Heart right ventricle (tissue), 16 donors: ENCODE data around the gene GOLIM4. TPM values are rescaled to one million over a fixed set of nuclear protein-coding genes. Genes with fewer than 3 reads are reported as not detected.

Experiments
- ATAC-seq, 8 donors: fragments of 200-7000 bp; cut with Tn5 transposase; one replicate each; pipeline ENCODE4 v1.9.1; 2020; ENCODE audit warnings: mild to moderate bottlenecking in 8 of 8, moderate library complexity in 8 of 8, moderate number of reproducible peaks in 1 of 8
- DNase-seq, 2 donors: peaks; one replicate each; pipeline ENCODE4 v3.0.0-alpha.2; 2020
- H3K27ac ChIP-seq, 10 donors: fragments of 200-600 bp; sonication (generic) in 2 of 10; one replicate each; pipeline versions ENCODE4 v1.5.0 to v1.8.0; 2020 to 2022; ENCODE audit warnings: mild to moderate bottlenecking in 3 of 10
- H3K27me3 ChIP-seq, 7 donors: fragments of 200-600 bp; one replicate each; pipeline ENCODE4 v1.8.0; 2021 to 2022; ENCODE audit warnings: mild to moderate bottlenecking in 2 of 7
- H3K36me3 ChIP-seq, 9 donors: fragments of 200-600 bp; sonication (generic) in 1 of 9; one replicate each; pipeline versions ENCODE4 v1.5.0 to v1.8.0; 2020 to 2022; ENCODE audit warnings: mild to moderate bottlenecking in 2 of 9
- H3K4me1 ChIP-seq, 9 donors: fragments of 200-600 bp; sonication (generic) in 1 of 9; one replicate each; pipeline versions ENCODE4 v1.5.0 to v1.8.0; 2020 to 2022; ENCODE audit warnings: mild to moderate bottlenecking in 4 of 9
- H3K4me3 ChIP-seq, 10 donors: fragments of 200-600 bp; sonication (generic) in 2 of 10; one replicate each; pipeline versions ENCODE4 v1.5.0 to v1.8.0; 2020 to 2022; ENCODE audit warnings: mild to moderate bottlenecking in 7 of 10, moderate library complexity in 2 of 10
- H3K9me3 ChIP-seq, 11 donors: fragments of 200-600 bp in 10 of 11; sonication (generic) in 2 of 11; one replicate each; pipeline versions ENCODE4 v1.5.0 to v1.8.0; 2013 to 2022; ENCODE audit warnings: mild to moderate bottlenecking in 2 of 11, control low read depth in 1 of 11, moderate library complexity in 1 of 11
- WGBS, 2 donors: extraction: QIAGEN DNeasy Blood & Tissue Kit; methylation state at CpG; one replicate each; pipeline ENCODE4 v1.1.7; 2013; ENCODE audit warnings: inconsistent platforms in 1 of 2; 5-methylcytosine and 5-hydroxymethylcytosine counted together
- intact Hi-C, 10 donors: fragments of 100-400 bp; cut with DNase I; formaldehyde crosslinking; loops; one replicate each; pipeline versions ENCODE4 v1.11.1 to v1.14.2; 2022
- polyA plus RNA-seq, 2 donors: library from polyadenylated mRNA; stranded (reverse); fragments of 200-250 nt; gene quantifications; one replicate each; pipeline ENCODE4 v1.2.3, GENCODE V29; 2013
- total RNA-seq, 10 donors: library from RNA; stranded (reverse); fragmentation: NEBNext Ultra II Directional in 3 of 10; extraction: Animal tissue kit (Norgen Biotek cat#: 25700) in 3 of 10; gene quantifications; one replicate each; pipeline versions ENCODE4 v1.2.1 to v1.2.4, GENCODE V29; 2021 to 2023
- TF ChIP-seq, protein P1 (sequence below), 9 donors: fragments of 200-600 bp; sonication (generic) in 2 of 9; IDR thresholded peaks; one replicate each; pipeline versions ENCODE4 v1.5.0 to v1.8.0; 2021 to 2022; ENCODE audit warnings: antibody characterized with exemption in 9 of 9, mild to moderate bottlenecking in 5 of 9, moderate library complexity in 1 of 9
- donor health status: Arrhythmogenic right ventricular cardiomyopathy.
- donor health status: ischemic (EF 13 %, LVEDD 7.1; RV severe dilation, severe dysfunction).
- donor health status: healthy with polysubstance abuse.
- donor health status: DM: no; HTN: yes; CAD: no.
- donor health status: DM: no; HTN: no; CAD: no.
- donor health status: ischemic (EF 25% LVEDD 6.9; RV normal size, moderate dysfunction).
- donor health status: ischemic (EF 25% LVEDD 5.7; RV mildly dilated, moderate dysfunction).
- donor health status: healthy.
- donor health status: DM: yes; HTN: yes; CAD: no.
- donor health status: Ischemic cardiomyopathy.
- donor health status: ischemic (EF 35%, LVEDD 5.7; RV mildly dilated, moderate dysfunction).
- donor health status: nonischemic (EF 11% LVEDD 7.7; RV severe dilation, severe dysfunction).
- donor health status: DM: yes; HTN: yes; CAD: no.
- donor health status: PGD.
- donor health status: ischemic (EF 29% LVEDD 5.4; RV normal size, mild dysfunction).
- donor health status: nonischemic (EF 23%, LVEDD 6.1; RV moderate dilation, normal function).

GOLIM4 gene
- total and polyA plus RNA-seq, 12 donors = 18.8 to 103 (median 69.8) TPM

DNA sequence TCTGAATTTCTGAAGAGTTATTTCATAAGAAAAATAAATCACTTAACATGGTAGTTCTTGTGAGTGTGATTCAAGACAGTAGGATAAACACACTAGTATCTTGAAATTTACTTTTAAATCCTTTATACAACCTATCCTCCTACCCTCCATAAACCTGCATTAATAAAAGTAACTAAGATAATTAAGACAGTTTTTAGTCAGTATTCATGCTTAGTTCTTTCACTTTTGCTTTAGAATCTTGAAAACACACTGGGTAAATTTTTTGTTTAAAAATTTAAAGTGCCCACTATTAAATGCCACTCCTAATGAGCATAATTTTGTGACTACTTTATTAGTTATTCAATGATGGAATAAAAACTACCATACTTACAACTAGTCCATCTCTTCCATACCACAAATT, 28.8 kb downstream of the GOLIM4 start:
- intact Hi-C loops = loop anchor here in 1 of 10 donors (10.0 kb wide), 1 partner anchor 1088 kb away; no protein-coding TSS in a partner anchor
- no peaks in the 10 kb centered on the region for H3K36me3 ChIP-seq
- no peak overlapping the region for H3K4me3 ChIP-seq
- TF ChIP-seq, protein P1, sequence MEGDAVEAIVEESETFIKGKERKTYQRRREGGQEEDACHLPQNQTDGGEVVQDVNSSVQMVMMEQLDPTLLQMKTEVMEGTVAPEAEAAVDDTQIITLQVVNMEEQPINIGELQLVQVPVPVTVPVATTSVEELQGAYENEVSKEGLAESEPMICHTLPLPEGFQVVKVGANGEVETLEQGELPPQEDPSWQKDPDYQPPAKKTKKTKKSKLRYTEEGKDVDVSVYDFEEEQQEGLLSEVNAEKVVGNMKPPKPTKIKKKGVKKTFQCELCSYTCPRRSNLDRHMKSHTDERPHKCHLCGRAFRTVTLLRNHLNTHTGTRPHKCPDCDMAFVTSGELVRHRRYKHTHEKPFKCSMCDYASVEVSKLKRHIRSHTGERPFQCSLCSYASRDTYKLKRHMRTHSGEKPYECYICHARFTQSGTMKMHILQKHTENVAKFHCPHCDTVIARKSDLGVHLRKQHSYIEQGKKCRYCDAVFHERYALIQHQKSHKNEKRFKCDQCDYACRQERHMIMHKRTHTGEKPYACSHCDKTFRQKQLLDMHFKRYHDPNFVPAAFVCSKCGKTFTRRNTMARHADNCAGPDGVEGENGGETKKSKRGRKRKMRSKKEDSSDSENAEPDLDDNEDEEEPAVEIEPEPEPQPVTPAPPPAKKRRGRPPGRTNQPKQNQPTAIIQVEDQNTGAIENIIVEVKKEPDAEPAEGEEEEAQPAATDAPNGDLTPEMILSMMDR (IDR thresholded peaks at IDR 0.05) = no peak
- H3K9me3 ChIP-seq = no peaks in the 10 kb centered on the region
- H3K4me1 ChIP-seq = peaks cover 4 to 63% (median 39%) of the 10 kb centered on the region in 9 donors
- no peak overlapping the region for H3K27ac ChIP-seq
- no peaks in the 10 kb centered on the region for H3K27me3 ChIP-seq
- no peak for ATAC-seq
- DNase-seq = no peak

DNA sequence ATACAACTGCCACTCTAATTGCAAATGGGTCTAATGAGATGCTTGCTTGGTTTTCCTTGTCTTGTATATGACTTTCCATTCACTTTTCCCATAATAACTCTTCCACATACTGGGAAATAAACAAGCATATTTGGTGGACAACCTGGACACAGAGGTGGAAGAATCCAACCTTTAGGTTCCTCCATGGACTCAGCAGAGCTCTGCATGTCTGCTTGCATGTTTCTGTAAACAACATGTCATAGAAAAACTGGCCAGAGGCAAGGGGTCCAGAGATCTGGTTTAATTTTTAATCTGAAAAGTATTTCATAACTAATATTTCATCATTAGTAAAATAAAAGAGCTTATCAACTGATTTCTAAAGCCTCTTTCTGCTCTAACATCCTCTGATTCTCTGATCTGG, 30.2 kb downstream of the GOLIM4 start:
- peak overlapping the region in 2 of 10 donors; percentile 3 to 10 for H3K27ac ChIP-seq

DNA sequence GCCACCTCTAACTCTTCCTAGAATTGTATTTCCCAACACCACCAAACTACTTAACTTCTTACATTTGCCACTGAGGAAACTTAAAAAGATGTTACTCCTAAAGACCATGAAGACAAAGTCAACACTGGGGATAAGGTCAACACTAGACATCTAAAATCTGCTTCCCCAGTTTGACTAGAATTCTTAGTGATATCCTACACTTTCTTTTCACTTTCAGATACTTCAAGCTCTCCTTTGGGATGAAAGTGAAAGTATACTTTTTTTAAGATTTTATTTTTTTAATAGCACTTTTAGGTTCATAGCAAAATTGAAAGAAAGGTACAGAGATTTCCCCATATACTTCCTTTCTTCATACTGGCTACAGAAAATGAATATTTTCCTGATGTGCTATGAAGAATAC, 32.6 kb downstream of the GOLIM4 start:
- intact Hi-C loops = loop anchor here in 1 of 10 donors (10.0 kb wide), 1 partner anchor 1092 kb away; no protein-coding TSS in a partner anchor
- Histone ChIP-seq H3K27me3 (no peaks in the 10 kb centered on the region), H3K36me3 (no peaks in the 10 kb centered on the region), H3K9me3 (no peaks in the 10 kb centered on the region), H3K4me3 (no peak overlapping the region), H3K27ac (no peak overlapping the region), H3K4me1 (peaks cover 4 to 74% (median 43%) of the 10 kb centered on the region in 9 donors)
- TF ChIP-seq, protein P1 (IDR thresholded peaks at IDR 0.05) = no peak
- ATAC-seq (no peak), DNase-seq (no peak)

More for the DNA sequence above, 30.2 kb downstream of the GOLIM4 start:
- intact Hi-C loops = loop anchor here in 1 of 10 donors (10.0 kb wide), 1 partner anchor 1089 kb away; no protein-coding TSS in a partner anchor
- no peak overlapping the region for H3K4me3 ChIP-seq
- ATAC-seq = no peak
- H3K4me1 ChIP-seq = peaks cover 4 to 65% (median 37%) of the 10 kb centered on the region in 9 donors
- H3K27me3 ChIP-seq = no peaks in the 10 kb centered on the region
- DNase-seq = no peak
- TF ChIP-seq, protein P1 (IDR thresholded peaks at IDR 0.05) = no peak
- no peaks in the 10 kb centered on the region for H3K9me3 ChIP-seq
- no peaks in the 10 kb centered on the region for H3K36me3 ChIP-seq

DNA sequence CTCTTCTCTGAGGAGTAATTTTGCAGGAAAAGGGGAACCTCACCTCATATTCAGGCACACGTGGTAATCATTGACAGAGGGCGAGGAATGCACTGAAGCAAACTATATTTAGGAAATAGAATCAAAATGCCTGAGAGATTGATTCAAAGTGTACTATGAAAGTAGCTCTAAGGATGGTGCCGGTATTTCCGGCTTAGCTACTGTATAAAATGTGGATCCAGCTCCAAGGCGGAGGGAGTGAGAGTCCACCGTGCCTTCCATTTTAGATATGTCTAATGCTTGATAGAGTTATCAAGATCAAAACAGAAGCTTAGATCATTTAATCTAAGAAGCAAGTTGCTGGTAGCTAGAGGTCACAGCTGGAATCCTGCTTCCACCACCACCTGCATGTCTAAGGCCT, 33.0 kb downstream of the GOLIM4 start:
- intact Hi-C loops = loop anchor here in 1 of 10 donors (10.0 kb wide), 1 partner anchor 1092 kb away; no protein-coding TSS in a partner anchor
- DNase-seq (no peak), ATAC-seq (no peak)
- WGBS, 2 donors = 73 to 74% methylated on average over 6 of the region's 6 CpGs
- Histone ChIP-seq H3K4me1 (peaks cover 4 to 75% (median 43%) of the 10 kb centered on the region in 9 donors), H3K9me3 (no peaks in the 10 kb centered on the region), H3K27ac (no peak overlapping the region), H3K4me3 (no peak overlapping the region), H3K27me3 (no peaks in the 10 kb centered on the region), H3K36me3 (no peaks in the 10 kb centered on the region)
- TF ChIP-seq, protein P1 (IDR thresholded peaks at IDR 0.05) = no peak
